ENCODE data around the gene JMJD4. TPM values are rescaled to one million over a fixed set of nuclear protein-coding genes. Genes with fewer than 3 reads are reported as not detected.

The JMJD4 gene
- total RNA-seq, 1 donor = 10.5 TPM

DNA sequence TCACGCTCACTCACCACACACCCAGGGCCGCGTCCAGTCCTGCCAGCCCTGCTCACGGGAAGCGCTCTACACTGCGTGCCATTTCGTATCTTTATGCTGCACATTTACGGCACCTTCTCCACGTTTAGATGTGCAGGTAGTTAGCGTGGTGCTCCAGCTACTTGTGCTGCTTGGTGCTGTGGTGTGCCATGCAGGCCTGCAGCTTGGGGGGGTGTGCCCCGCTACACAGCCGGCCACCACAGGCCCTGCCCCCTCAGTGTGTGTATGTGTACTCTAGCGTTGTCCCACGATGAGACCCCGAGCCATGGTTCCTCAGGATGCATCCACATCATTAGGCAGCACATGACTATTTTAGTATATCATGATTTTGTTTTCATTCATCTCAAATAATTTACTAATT lies 38.5 kb upstream of the JMJD4 start:
- no peaks in the 10 kb centered on the region for H3K27me3 ChIP-seq (ENCODE audit: insufficient read depth, low read length)
- no peaks in the 10 kb centered on the region for H3K9me3 ChIP-seq (ENCODE audit: low read depth, low read length)
- peaks cover 11% of the 10 kb centered on the region for H3K4me1 ChIP-seq (ENCODE audit: insufficient read depth, low read length)
- no peak overlapping the region for H3K4me3 ChIP-seq (ENCODE audit: low read length)

DNA sequence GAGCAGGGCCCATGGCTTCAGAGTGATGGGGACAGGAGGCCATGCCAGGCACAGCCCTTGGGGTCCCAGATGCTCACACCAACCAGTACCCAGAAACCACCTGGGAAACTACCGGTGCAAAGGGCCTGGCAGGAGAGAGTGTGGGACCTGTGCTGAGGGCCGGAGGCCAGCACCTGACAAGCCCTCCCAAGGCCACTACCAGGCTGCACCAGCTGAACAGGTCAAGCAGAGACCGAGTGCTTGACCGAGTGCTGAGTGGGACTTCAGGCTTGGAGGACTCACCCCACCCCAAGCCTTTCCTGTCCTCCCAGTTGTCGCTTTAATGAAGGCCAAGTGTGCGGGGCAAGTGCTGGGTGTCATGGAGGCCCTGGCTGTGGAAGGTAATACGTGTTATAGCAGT lies 36.7 kb upstream of the JMJD4 start:
- Histone ChIP-seq H3K9me3 (ENCODE audit: low read depth, low read length) (no peaks in the 10 kb centered on the region), H3K27me3 (ENCODE audit: insufficient read depth, low read length) (no peaks in the 10 kb centered on the region), H3K4me1 (ENCODE audit: insufficient read depth, low read length) (peaks cover 16% of the 10 kb centered on the region), H3K4me3 (ENCODE audit: low read length) (no peak overlapping the region)

DNA sequence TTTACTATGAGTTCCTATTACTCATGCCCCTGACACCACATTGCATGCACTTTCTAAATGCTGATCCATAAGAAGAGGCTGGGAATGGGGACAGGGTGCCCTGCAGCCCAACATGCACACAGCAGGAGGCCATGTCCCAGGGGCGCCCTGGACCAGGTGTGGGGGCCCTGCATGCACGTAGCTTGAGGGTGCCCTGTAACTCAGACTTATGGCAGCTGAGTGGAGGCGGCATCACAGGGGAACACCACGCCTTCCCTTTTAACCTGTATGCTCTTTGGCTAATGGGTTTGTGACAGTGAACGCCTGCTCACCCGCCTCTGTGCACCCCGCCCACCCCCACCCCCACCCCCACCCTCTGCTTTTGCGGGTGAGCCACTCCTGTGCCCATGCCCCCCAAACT lies 36.2 kb upstream of the JMJD4 start:
- H3K4me3 ChIP-seq (ENCODE audit: low read length) = no peak overlapping the region
- no peaks in the 10 kb centered on the region for H3K27me3 ChIP-seq (ENCODE audit: insufficient read depth, low read length)
- H3K9me3 ChIP-seq (ENCODE audit: low read depth, low read length) = no peaks in the 10 kb centered on the region
- H3K4me1 ChIP-seq (ENCODE audit: insufficient read depth, low read length) = peaks cover 20% of the 10 kb centered on the region

- Histone ChIP-seq H3K27me3 (ENCODE audit: insufficient read depth, low read length) (no peaks in the 10 kb centered on the region), H3K4me1 (ENCODE audit: insufficient read depth, low read length) (peaks cover 26% of the 10 kb centered on the region), H3K9me3 (ENCODE audit: low read depth, low read length) (no peaks in the 10 kb centered on the region), H3K4me3 (ENCODE audit: low read length) (no peak overlapping the region)
Measured at GRCh38 chr1:227770812-227771211, 35.7 kb upstream of the JMJD4 start.

DNA sequence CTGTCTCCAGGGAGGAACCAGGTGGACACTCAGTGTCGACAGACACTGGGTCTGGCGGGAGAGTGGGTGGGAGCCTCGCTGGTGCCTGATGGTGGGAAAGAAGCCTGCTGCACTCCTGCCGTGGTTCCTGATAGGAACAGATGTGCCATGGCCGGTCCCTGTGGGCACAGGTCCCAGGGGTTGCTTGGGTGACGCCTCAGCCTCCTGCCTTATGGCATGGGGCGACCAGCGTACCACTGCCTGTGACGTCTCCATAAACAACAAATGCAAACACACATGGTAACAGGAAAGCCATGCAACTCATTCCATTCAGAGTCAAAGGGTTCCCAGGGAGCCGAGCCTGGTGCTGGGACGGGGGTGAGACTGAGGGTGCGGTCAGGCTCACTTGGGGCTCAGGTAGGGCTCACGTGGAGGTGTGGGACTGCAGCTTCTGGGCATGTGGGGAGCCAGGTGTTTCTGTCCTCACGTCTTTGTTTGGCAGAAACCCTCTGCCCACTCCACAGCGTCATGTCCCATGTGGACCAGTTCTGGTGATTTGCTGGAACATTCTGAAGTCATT lies 34.9 kb upstream of the JMJD4 start:
- Histone ChIP-seq H3K4me3 (ENCODE audit: low read length) (no peak overlapping the region), H3K27me3 (ENCODE audit: insufficient read depth, low read length) (no peaks in the 10 kb centered on the region), H3K9me3 (ENCODE audit: low read depth, low read length) (no peaks in the 10 kb centered on the region), H3K4me1 (ENCODE audit: insufficient read depth, low read length) (peaks cover 34% of the 10 kb centered on the region)

DNA sequence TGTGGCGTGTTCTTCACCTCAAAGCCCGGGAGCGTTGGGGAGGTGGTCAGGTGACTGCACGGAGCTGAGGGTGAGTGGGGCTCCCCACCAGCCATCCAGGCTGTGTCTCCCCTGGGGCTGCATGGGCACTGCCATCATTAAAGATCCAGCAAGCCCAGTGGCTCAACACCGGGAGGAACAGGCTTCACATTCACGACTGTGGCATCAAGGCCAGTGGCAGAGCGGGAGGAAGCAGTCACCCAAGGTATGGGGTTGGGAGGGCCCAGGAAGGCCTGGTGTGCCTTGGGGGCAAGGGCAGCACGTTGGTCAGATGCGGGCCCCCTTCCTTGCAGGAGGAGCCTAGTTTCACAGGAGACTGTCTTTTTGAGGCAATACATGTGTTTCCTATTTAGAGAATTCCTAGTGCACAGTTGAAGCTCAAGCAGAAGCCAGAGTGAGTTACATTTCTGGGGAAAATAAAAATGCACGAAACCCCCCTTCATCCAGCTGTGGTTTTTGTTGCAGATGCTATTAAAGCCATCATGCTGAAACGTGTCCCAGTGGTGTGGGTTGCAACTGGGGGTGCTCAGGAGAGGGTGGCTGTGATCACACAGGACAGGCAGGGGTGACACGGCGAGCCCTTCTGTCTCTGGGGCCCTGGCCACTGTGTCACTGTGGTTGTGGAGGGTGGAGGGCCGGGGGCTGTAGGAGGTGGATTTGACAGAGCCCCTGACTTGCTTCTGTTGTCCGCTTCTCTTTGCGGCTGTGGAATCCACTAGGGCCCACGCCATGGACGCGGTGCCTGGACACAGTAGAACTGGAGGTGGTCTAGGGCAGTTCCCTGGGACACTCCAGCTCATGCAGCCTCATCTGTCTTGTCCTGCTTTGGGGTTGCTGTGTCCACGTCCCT lies 34.2 kb upstream of the JMJD4 start:
- H3K27me3 ChIP-seq (ENCODE audit: insufficient read depth, low read length) = no peaks in the 10 kb centered on the region
- H3K4me1 ChIP-seq (ENCODE audit: insufficient read depth, low read length) = peaks cover 37% of the 10 kb centered on the region
- no peak overlapping the region for H3K4me3 ChIP-seq (ENCODE audit: low read length)
- no peaks in the 10 kb centered on the region for H3K9me3 ChIP-seq (ENCODE audit: low read depth, low read length)

DNA sequence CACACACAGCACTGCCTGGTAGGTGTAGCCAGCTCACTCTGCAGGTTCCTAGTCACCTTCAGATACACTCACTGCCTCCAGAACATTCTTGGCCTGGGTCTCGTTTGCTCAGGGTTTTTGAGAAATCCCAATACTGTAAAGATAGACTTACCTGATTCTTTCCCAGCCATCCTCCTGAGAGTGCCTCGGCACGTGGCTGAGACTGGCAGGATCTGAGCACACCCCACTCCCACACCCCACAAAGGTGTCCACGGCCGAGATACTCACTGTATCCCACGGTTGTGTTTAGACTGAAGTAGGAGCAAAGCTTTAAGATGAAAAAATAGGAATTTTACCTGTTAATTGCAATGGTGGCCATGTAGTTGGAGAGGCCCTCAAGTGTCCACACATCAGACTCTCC lies 33.5 kb upstream of the JMJD4 start:
- no peak overlapping the region for H3K4me3 ChIP-seq (ENCODE audit: low read length)
- H3K4me1 ChIP-seq (ENCODE audit: insufficient read depth, low read length) = peaks cover 39% of the 10 kb centered on the region
- no peaks in the 10 kb centered on the region for H3K27me3 ChIP-seq (ENCODE audit: insufficient read depth, low read length)
- no peaks in the 10 kb centered on the region for H3K9me3 ChIP-seq (ENCODE audit: low read depth, low read length)

DNA sequence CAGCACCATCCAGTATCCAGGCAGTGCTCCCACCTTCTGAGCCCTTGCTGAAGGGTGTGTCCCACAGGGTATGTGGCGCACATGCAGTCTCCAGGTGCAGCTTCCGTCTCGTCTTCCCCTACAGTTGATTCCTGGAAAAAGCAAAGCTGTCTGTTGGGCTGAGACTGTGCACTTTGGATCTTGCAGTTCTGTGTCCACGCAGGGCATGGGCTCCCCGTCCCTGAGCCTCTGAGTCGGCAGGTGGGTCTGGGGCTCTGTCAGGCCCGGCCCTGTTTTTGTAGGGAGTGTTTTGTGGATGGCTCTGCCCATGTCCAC lies 33.0 kb upstream of the JMJD4 start:
- Histone ChIP-seq H3K4me3 (ENCODE audit: low read length) (no peak overlapping the region), H3K27me3 (ENCODE audit: insufficient read depth, low read length) (no peaks in the 10 kb centered on the region), H3K9me3 (ENCODE audit: low read depth, low read length) (no peaks in the 10 kb centered on the region), H3K4me1 (ENCODE audit: insufficient read depth, low read length) (peaks cover 41% of the 10 kb centered on the region)

DNA sequence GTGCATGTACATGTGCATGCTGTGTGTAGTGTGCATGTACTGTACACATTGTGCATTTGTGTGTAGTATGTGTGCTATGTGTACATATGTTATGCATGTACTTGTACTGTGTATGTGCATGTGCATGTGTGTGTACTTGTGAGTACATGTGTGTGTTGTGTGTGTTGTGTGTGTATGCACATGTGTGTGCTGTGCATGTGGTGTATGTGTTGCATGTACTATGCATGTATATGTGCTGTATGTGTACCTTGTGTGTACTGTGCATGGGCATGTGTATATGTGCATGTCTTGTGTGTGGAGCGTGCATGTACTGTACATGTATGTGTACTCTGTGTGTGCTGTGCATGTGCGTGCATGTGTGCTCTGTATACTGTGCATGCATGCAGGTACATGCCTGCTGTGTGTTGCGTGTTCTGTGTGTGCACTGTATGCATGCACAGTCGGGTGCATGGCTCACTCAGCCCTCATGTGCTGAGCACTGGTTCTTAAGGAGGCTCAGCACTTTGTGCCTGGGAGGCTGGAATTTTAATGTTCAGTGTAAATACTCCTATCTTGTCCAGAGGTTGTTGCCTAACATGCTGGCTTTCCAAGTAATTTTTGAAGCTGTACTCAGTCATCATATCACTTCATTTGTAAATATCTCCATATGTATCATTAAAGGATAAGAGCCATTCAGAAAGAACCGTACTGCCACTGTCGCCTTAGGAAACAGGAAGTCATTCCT lies 32.5 kb upstream of the JMJD4 start:
- H3K27me3 ChIP-seq (ENCODE audit: insufficient read depth, low read length) = no peaks in the 10 kb centered on the region
- H3K4me3 ChIP-seq (ENCODE audit: low read length) = no peak overlapping the region
- peaks cover 46% of the 10 kb centered on the region for H3K4me1 ChIP-seq (ENCODE audit: insufficient read depth, low read length)
- H3K9me3 ChIP-seq (ENCODE audit: low read depth, low read length) = no peaks in the 10 kb centered on the region

GRCh38 chr1:227766653-227767277 lies 31.7 kb upstream of the JMJD4 start:
- Histone ChIP-seq H3K27me3 (ENCODE audit: insufficient read depth, low read length) (no peaks in the 10 kb centered on the region), H3K4me3 (ENCODE audit: low read length) (no peak overlapping the region), H3K9me3 (ENCODE audit: low read depth, low read length) (no peaks in the 10 kb centered on the region), H3K4me1 (ENCODE audit: insufficient read depth, low read length) (peaks cover 54% of the 10 kb centered on the region)

GRCh38 chr1:227766015-227766634 lies 31.0 kb upstream of the JMJD4 start:
- H3K4me1 ChIP-seq (ENCODE audit: insufficient read depth, low read length) = peaks cover 59% of the 10 kb centered on the region
- no peaks in the 10 kb centered on the region for H3K9me3 ChIP-seq (ENCODE audit: low read depth, low read length)
- H3K4me3 ChIP-seq (ENCODE audit: low read length) = no peak overlapping the region
- no peaks in the 10 kb centered on the region for H3K27me3 ChIP-seq (ENCODE audit: insufficient read depth, low read length)

- Histone ChIP-seq H3K9me3 (ENCODE audit: low read depth, low read length) (no peaks in the 10 kb centered on the region), H3K27me3 (ENCODE audit: insufficient read depth, low read length) (no peaks in the 10 kb centered on the region), H3K4me1 (ENCODE audit: insufficient read depth, low read length) (peaks cover 59% of the 10 kb centered on the region), H3K4me3 (ENCODE audit: low read length) (no peak overlapping the region)
Measured at GRCh38 chr1:227765261-227766014, 30.3 kb upstream of the JMJD4 start.

DNA sequence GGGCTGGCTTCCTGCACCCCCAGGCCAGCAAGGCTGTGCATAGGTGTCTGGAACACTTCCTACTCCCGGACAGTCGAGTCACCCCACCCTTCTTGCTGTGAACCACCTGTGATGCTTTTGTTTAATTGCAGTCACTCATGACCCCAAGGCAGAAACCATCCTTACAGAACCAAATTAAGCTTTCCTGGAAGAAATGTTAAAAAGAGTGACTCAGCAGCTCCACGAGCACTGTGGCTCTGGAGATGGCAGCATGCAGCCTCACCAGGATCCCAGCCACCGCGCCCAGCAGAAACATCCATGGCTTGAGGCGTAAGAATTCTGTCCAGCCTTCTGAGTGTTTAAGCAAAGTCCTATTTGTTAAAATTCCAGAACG lies 28.9 kb upstream of the JMJD4 start:
- Histone ChIP-seq H3K9me3 (ENCODE audit: low read depth, low read length) (no peaks in the 10 kb centered on the region), H3K4me3 (ENCODE audit: low read length) (no peak overlapping the region), H3K27me3 (ENCODE audit: insufficient read depth, low read length) (no peaks in the 10 kb centered on the region), H3K4me1 (ENCODE audit: insufficient read depth, low read length) (peaks cover 59% of the 10 kb centered on the region)

DNA sequence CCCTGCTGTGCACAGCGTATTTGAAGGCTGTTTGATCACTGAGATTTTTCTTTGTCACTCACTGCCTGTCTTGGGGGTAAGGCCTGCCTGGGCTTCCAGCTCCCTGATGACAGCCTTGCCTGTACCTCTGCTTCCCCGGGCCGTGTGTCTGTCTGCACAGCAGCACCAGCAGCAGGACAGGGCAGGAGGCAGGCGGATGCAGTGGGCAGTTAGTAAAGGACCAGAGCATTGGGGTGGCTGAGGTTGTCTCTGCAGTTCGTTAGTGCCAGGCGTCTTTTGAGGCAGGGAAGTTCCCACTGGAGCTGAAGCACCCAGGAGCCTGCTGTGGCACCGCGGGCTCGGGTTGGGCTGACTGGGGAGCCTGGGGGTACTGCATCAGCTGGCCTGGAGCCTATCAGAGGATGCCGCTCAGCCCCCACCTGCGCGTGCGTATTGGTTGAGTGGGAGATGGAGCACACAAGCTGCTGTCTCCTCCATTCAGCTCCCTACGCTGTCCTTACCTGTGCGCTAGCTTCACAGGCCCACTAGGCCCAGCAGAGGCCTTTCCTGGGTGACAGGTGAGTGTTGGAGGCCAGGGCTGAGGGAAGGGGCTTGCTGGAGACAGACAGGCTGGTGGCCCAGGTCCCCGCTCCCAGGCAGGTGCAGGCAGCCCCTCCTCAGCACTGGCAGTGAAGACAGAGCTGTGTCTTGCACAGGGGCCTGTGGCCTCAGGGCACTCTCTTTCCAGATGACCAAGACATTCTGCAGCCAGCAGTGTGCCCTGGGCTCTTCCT lies 28.3 kb upstream of the JMJD4 start:
- Histone ChIP-seq H3K9me3 (ENCODE audit: low read depth, low read length) (no peaks in the 10 kb centered on the region), H3K4me1 (ENCODE audit: insufficient read depth, low read length) (peaks cover 59% of the 10 kb centered on the region), H3K4me3 (ENCODE audit: low read length) (no peak overlapping the region), H3K27me3 (ENCODE audit: insufficient read depth, low read length) (no peaks in the 10 kb centered on the region)
